HG02588 (cell line): Measurements from ENCODE around the gene TRAPPC3L.
"Not testable (repeated sequence)": the region's sequence is repeated elsewhere in the genome, so short reads cannot be mapped to it uniquely, and the experiment has no call there.

Source experiments
- ATAC-seq: cut with Tn5 transposase; IDR thresholded peaks from one replicate; pipeline ENCODE4 v1.9.1; 2021; ENCODE audit warnings: mild to moderate bottlenecking, moderate library complexity; ENCODE audit not compliant: unreplicated experiment

TRAPPC3L gene

GRCh38 chr6:116515141-116515540 lies 30.3 kb downstream of the TRAPPC3L start:
- no peak for ATAC-seq

DNA sequence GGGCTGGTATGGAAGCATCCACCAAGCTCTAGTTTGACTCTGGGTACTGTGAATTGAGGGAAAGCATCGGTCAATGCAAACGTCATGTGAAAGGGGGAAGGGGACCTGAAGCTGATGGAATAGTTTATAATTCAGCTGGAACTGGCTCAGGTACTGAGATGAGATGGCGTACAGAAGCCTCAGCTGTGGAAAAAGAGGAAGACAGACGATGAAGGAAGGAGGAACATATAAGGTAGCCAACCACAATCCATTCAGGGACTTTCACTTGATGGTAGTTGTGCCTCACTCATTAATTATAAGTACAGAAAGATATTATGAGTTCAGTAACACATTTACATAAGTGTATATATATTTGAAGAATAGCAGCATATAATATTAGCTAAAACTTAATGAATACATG lies 31.4 kb downstream of the TRAPPC3L start:
- ATAC-seq: no peak

DNA sequence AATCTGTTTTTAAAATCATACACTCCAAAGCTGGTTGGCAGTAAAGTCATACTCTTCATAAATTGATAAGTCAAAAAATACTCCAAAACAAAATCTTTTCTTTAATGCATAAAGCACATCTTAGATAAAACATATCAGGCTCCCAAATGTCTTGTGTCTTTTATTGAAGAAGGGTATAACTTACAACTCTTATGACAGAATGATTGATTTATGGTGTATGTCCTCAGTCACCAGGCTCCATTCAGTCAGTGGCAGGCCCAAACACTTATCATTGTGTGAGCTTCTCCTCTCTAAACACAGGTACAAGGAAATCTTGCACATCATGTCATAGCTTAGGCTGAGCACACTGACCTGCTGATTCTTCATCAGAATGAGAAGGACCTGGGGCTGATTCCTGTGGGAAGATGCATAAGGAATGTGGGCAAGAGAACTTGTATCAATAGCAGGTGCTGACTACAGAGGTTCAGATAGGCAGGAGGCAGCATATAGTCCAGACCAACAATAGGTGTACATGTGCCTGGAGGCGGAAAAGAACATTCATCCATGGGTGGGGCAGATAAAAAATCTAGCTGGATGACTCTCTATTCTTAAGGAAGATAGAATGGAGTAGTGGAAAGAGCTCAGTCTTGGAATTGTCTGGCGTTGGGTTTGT lies 32.1 kb downstream of the TRAPPC3L start:
- no peak for ATAC-seq

GRCh38 chr6:116512734-116513133 lies 32.8 kb downstream of the TRAPPC3L start:
- ATAC-seq: no peak

DNA sequence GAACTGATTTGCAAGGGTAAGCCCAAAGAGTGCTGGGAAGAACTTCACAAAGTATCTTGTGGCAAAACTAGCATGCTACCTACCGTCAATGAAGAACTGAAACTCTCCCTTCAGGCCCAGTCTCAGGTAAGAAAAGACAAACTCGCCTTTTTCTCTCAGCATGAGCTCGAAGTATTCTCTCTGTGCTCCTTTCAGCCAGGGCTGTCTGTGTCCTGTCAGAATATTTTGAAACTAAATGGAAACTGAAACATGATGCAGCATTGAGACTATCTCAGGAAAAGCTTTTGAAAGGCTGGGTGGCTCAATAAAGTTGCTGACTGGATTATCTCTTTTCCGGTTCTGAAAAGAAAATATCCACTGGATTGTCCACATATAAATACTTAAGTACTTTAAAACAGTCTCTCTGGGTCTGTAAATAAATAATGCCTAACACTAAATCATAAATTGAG lies 33.3 kb downstream of the TRAPPC3L start:
- ATAC-seq: peak; percentile 62

DNA sequence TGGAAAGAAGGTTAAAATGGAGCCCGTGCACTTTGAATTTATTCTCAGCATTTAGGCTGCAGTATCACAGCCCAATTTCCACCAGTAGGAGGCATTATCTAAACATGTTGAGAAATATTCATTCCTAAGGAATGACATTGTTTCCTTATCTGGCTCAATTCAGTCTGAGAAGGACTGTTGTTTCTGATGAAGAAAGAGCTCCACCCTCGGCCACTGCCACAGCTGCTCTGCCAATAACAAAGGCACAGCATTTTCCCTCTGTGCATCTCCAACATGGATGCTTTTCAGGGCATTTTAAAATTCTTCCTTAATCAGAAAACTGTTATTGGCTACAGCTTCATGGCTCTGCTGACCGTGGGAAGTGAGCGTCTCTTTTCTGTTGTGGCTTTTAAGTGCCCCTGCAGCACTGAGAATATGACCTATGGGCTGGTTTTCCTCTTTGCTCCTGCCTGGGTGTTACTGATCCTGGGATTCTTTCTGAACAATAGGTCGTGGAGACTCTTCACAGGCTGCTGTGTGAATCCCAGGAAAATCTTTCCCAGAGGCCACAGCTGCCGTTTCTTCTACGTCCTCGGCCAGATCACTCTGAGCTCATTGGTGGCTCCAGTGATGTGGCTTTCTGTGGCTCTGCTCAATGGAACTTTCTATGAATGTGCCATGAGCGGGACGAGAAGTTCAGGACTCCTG lies 33.9 kb downstream of the TRAPPC3L start, which contains the start of gene CALHM5:
TSS of gene CALHM5 (plus strand) at position 216 of the 687 bp plus-strand sequence. CDS start at position 274, 58 bp downstream.
- no peak for ATAC-seq

- ATAC-seq: no peak
Observed at GRCh38 chr6:116508527-116508926, 37.0 kb downstream of the TRAPPC3L start.

DNA sequence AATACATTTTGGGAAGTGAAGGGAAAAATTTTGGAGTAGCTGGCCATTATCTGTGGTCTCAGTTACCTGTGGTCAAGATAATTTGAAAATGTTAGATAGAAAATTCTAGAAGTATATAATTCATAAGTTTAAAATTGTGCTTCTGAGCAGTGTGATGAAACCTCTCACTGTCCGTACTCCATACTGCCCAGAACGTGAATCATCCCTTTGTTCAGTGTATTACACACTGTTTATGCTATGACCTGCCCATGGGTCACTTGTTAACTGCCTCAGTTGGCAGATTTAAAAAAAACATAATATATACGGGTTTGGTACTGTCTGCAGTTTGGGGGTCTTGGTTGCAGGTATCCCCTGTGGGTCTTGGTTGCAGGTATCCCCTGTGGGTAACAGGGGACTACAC lies 38.2 kb downstream of the TRAPPC3L start:
- ATAC-seq: no peak

DNA sequence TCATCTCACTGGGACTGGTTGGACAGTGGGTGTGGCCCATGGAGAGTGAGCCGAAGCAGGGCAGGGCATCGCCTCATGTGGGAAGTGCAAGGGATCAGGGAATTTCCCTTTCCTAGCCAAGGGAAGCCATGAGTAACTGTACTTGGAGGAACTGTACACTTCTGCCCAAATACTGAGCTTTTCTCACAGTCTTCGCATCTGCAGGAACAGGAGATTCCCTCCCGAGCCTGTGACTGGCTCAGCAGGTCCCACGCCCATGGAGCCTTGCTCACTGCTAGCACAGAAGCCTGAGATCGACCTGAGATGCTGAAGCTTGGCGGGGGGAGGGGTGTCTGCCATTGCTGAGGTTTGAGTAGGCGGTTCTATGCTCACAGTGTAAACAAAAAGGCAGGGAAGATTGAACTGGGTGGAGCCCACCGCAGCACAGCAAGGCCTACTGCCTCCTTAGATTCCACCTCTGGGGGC lies 44.5 kb downstream of the TRAPPC3L start:
- no peak for ATAC-seq

DNA sequence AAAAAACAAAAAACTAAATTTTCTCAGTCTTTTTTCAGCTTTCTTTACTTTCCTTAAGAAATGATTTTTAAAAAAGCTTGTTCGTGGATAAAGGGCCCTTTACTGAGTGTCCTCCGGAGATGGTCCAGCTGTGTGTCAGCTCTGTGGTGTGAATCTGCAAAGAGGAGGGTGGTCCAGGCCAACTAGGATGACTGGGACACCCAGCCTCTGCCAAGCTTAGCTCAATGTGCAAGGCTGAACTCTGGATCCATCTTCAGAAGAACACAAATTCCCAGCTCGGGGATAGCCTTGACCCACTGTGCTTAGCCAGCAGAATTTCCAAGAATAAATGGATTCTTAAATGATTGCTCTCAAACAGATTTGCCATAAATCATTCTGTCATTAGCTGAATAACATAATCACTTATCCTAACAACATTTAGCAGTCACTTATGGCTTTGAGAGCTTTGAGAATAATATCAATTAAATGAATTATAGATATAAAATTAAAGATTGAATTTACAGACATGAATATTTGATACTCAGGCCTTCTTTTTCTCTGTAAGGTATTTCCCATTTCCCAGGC lies 48.3 kb downstream of the TRAPPC3L start:
- ATAC-seq: no peak

GRCh38 chr6:116495161-116495560 lies 50.3 kb downstream of the TRAPPC3L start:
- not testable (repeated sequence) for ATAC-seq

- ATAC-seq: no peak
Observed at GRCh38 chr6:116492331-116493067, 53.0 kb downstream of the TRAPPC3L start.

DNA sequence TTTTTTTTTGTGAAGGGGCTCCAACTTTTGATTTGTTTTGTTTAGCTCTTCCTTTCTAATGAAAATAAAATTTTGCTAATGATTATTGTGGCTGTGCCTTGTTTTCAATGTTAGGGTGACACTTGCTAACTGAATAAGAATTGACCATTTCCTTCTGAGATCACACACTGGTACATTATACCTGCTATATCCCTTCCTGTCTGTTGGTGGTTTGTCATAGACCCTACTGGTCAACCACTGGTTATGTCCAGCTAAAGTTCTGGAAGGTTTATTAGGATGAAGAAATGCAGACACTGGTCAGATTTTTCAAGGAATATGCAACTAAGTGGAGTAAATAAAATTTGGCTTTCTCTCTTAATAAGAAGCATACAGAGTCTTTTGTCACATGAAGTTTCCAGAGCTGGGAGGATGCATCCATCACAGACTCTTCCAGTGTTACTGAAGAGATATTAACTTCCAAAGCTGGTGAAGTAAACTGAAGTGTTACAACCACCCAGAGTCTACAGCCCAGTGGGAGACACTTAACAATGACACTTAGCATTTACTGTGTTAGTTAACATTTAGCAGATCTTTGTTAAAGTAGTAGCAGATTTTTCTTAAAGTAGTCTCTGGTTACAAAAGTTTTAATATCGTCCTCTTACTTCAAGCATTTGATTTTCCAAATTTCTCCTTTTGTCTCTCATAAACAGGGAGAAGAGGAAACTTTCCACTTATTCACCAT lies 53.7 kb downstream of the TRAPPC3L start:
- no peak for ATAC-seq

- no peak for ATAC-seq
Observed at GRCh38 chr6:116485559-116486184, 59.8 kb downstream of the TRAPPC3L start.

DNA sequence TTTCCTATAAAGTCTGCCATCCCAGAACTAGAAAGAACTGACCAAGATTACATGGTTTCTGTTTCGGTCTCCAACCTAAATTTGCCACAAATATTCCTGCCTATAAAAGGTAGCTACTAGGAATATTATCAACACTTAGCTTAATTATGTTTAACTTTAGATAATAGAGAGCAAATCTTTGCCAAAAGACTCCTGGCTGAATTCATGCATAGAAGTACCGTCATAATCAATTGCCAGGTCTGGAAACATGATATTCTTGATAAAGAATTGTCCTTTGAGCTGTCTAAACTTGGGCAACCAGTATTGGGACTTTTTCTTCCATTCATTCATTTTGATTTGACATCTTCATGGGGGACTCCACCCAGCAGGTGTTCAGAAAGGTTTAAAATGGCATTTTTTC lies 61.9 kb downstream of the TRAPPC3L start:
- ATAC-seq: no peak

- no peak for ATAC-seq
Observed at GRCh38 chr6:116482780-116483179, 62.7 kb downstream of the TRAPPC3L start.

DNA sequence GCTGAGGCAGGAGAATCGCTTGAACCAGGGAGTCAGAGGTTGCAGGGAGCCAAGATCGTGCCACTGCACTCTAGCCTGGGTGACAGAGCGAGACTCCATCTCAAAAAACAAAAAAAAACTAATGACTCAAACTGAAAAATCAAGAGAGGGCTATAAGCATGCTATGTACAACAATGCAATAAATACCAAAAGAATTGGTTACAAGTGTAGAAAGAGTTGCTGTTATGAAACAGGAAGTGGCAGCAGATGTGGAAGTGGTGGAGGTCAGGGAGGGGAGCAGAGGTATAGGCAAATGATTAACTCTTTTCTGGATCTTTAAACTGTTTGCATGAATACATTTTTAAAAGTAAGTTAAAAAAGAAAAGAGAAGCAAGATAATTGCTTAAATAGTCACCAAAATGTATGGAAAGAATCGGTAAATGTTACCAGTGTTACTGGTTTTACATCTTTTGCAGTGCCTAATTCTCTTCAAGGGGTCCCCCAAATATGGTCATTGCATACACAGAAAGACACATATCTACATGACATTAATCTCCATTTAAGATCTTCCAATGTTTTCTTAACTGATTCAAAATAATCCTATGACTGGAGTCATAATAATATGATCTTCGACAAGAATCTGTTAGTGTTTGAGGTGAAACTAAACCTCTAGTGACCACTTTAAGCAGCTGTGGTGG lies 69.3 kb downstream of the TRAPPC3L start:
- peak; percentile 100 for ATAC-seq

GRCh38 chr6:116475141-116475540 lies 70.3 kb downstream of the TRAPPC3L start:
- no peak for ATAC-seq

DNA sequence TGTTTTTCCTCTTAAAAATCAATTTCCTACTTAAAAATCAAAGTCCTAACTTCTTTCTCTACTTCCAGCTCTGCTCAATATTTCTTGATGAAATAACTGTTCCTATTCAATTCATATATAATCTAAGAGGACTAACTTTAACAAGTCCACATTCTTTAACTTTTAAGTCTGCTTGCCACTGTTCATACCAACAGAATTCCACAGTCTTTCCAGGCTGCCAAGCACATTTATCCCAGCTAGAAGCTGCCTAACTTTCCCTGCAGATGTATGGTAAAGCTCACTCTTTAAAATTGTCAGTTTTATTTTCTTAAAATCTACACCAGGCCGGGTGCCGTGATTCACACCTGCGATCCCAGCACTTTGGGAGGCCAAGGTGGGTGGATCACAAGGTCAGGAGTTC lies 72.8 kb downstream of the TRAPPC3L start:
- ATAC-seq: no peak

DNA sequence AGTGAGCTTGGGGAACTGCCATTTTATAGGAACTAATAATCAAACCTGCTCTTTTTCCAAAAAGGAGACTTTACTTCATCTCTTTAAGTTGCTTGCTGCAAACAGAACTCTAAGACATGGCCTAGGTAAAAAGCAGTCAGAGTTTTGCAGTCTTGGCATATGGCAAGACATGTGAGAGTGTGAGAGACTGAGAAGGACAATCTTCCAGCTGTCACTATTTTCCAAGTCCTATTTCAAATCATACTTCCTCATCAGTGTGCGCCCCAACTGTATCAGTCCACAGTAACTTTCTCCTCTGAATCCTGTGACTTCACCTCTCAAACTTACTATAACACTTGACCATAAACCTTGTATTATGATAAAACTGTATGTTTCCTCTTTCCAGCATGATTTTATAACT lies 74.0 kb downstream of the TRAPPC3L start:
- no peak for ATAC-seq
